Activated T-helper 1 cell treated with anti-CD3 and anti-CD28 coated beads, Interleukin-2, amount 50 U/mL, for 16 hours (primary cell): ENCODE results near the gene ATP6V1F.
"Not testable (repeated sequence)": the region's sequence is repeated elsewhere in the genome, so short reads cannot be mapped to it uniquely, and the experiment has no call there.

Experiments
- DNase-seq, 2 donors: peaks; one replicate each; pipeline ENCODE4 v3.0.0-alpha.2; 2020; ENCODE audit warnings: low read depth in 1 of 2, low spot score in 1 of 2

The ATP6V1F gene

GRCh38 chr7:128895320-128895719 is 32.7 kb downstream of the ATP6V1F start:
- no peak for DNase-seq

GRCh38 chr7:128899392-128899791 is 36.7 kb downstream of the ATP6V1F start:
- no peak for DNase-seq

- no peak for DNase-seq
Observed at GRCh38 chr7:128900237-128900636, 37.6 kb downstream of the ATP6V1F start.

- DNase-seq, result no peak
Observed at GRCh38 chr7:128902761-128903585, 40.3 kb downstream of the ATP6V1F start.

GRCh38 chr7:128903621-128904361 is 41.1 kb downstream of the ATP6V1F start:
- no peak for DNase-seq

- no peak for DNase-seq
Observed at GRCh38 chr7:128904381-128905197, 41.9 kb downstream of the ATP6V1F start.

- DNase-seq, result no peak
Observed at GRCh38 chr7:128906001-128906765, 43.5 kb downstream of the ATP6V1F start.

GRCh38 chr7:128906766-128907559 is 44.3 kb downstream of the ATP6V1F start:
- no peak for DNase-seq

- no peak for DNase-seq
Observed at GRCh38 chr7:128908750-128909624, 46.3 kb downstream of the ATP6V1F start.

- DNase-seq, result no peak
Observed at GRCh38 chr7:128909625-128910568, 47.2 kb downstream of the ATP6V1F start.

GRCh38 chr7:128910569-128910945 is 47.9 kb downstream of the ATP6V1F start, which contains the start of gene KCP:
Gene KCP, minus strand, starts transcription at chr7:128910709. Its CDS starts 33 bp downstream, at chr7:128910676.
- no peak for DNase-seq

GRCh38 chr7:128911423-128912031 is 48.9 kb downstream of the ATP6V1F start:
- no peak for DNase-seq

- no peak for DNase-seq
Observed at GRCh38 chr7:128912281-128912680, 49.6 kb downstream of the ATP6V1F start.

- DNase-seq, result not testable (repeated sequence)
Observed at GRCh38 chr7:128912709-128913495, 50.2 kb downstream of the ATP6V1F start.

- DNase-seq, result no peak
Observed at GRCh38 chr7:128913870-128914565, 51.4 kb downstream of the ATP6V1F start.

- no peak for DNase-seq
Observed at GRCh38 chr7:128914566-128915151, 52.0 kb downstream of the ATP6V1F start.
